Measurements from ENCODE around the gene IL19.

DNA sequence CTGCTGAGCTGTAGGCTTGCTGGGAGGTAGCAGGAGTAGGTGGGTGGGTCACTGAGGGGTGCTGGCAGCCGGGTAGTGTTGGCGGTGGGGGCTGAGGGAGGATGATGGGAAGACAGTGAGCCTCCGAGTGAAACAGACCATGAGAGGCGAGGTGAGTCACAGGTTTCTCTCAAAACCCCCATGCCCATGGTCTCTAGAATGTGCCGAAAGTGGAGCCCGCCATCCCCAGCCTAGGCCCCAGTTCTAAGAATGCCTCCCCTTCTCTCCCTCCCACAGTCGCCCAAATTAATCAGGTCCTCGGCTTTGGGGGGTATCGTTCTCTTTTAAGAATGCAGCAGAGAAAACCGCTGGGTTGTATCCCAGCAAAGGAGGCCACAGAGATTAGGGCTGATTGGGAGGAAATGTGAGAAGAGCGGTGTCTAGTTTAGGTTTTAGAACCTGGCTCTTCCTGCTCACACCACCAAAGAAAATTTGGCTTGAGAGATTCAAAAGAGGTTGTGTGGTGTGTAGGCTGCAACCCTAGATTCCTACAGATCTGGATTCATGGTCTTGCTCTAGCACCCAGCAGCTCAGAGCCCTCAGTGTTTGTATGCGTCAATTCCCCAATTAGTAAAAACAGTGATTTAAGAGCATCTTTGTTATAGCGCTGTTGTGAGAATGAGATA, 27.7 kb upstream of the IL19 start:
- no peak for TF ChIP-seq CTCF (IDR thresholded peaks at IDR 0.05)
- no peak for TF ChIP-seq POLR2A (IDR thresholded peaks at IDR 0.05)
